SKM-1 treated with dmso at 0.1 percent for 144 hours (cell line): ENCODE data around the gene ANGPTL4.
A peak's percentile ranks its signal among the peaks of the same experiment; 100 is the strongest.
"Not testable (repeated sequence)": the region's sequence is repeated elsewhere in the genome, so short reads cannot be mapped to it uniquely, and the experiment has no call there.

Source experiments
- DNase-seq: peaks from one replicate; lab custom pipeline; 2025; ENCODE audit not compliant: unreplicated experiment; lab: John Stamatoyannopoulos, UW

ANGPTL4 gene

GRCh38 chr19:8334458-8335342 is 29.3 kb upstream of the ANGPTL4 start:
- DNase-seq = no peak

- DNase-seq = no peak
Measured at GRCh38 chr19:8335343-8336071, 28.4 kb upstream of the ANGPTL4 start.

- no peak for DNase-seq
Measured at GRCh38 chr19:8336072-8336569, 27.8 kb upstream of the ANGPTL4 start.

GRCh38 chr19:8336660-8337059 is 27.3 kb upstream of the ANGPTL4 start:
- DNase-seq = no peak

- no peak for DNase-seq
Measured at GRCh38 chr19:8337728-8338127, 26.2 kb upstream of the ANGPTL4 start.

DNA sequence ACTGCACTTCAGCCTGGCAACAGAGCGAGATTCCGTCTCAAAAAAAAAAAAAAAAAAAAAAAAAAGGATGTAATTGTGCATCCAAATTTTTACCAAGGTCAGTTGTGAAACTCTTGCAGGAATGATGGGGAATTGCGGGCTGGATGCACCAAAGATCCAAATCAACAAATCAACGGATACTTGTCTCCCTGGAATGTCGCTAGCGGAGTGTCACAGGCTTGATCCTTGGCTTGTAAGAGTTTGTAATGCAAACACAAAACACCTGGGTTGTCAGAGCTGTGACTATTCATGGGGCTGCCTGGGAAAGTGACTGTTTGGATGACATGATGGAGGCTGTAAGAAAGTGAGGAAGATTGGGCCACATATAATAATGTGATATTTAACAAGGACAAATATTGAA is 25.1 kb upstream of the ANGPTL4 start:
- DNase-seq = no peak

GRCh38 chr19:8340341-8341096 is 23.4 kb upstream of the ANGPTL4 start:
- DNase-seq = no peak

DNA sequence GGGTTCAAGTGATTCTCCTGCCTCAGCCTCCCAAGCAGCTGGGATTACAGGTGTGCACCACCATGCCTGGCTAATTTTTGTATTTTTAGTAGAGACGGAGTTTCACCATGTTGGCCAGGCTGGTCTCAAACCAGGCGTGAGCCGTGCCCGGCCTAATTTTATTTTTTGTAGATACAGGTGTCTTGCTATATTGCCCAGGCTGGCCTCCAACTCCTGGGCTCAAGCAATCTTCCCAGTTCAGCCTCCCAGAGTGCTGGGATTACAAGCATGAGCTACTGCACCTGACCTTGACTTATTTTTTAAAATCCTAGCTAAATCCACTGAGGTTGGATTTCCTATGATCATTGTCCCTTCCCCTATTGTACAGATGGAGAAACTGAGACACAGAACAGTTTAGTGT is 22.5 kb upstream of the ANGPTL4 start:
- DNase-seq = not testable (repeated sequence)

- DNase-seq = no peak
Measured at GRCh38 chr19:8342316-8342683, 21.7 kb upstream of the ANGPTL4 start.

- peak; percentile 15 for DNase-seq
Measured at GRCh38 chr19:8342684-8343482, 21.1 kb upstream of the ANGPTL4 start, which contains the start of gene KANK3. TSS of gene KANK3 (minus strand) at chr19:8343262. CDS start at chr19:8337828, 5,434 bp downstream.

DNA sequence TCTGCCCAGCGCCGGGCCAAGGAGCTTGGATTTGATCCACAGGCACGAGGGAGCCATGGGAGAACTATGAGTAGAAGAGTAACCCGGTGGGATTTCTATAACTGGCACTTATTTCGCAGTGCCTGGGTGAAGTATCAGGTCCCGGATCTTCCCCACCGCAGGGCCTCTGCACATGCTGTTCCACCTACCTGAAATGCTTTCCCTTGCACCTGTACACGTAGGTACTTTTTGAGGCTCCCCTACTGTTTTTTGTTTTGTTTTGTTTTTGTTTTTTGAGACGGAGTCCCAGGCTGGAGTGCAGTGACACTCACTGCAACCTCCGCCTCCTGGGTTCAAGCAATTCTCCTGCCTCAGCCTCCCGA is 20.5 kb upstream of the ANGPTL4 start:
- no peak for DNase-seq

DNA sequence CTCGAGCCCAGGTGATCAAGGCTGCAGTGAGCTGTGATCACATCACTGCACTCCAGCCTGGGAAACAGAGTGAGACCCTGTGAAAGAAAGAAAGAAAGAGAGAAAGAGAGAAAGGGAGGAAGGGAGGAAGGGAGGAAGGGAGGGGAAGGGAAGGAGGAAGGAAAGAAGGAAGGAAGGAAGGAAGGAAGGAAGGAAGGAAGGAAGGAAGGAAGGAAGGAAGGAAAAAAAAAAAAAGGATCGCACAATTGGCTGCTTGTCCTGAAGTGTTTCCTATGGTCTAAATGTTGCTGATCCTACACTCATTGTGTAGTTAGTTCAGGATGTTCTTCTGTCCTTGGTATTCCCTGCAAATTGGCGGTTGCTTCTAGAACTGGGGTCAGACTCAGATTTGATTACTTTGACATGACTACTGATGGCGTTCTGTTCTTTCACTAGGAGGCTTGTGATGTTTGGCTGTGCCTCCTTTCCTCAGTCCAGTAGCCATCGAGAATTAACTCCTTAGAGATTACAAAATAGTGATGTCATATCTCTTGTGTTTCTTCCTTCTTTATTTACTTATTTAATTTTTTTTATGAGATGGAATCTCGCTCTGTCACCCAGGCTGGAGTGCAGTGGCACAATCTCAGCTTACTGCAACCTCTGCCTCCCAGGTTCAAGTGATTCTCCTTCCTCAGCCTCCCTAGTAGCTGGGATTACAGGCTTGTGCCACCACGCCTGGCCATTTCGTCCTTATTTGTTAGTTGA is 14.2 kb upstream of the ANGPTL4 start:
- DNase-seq = not testable (repeated sequence)

GRCh38 chr19:8352134-8352827 is 11.7 kb upstream of the ANGPTL4 start:
- no peak for DNase-seq

GRCh38 chr19:8352845-8353244 is 11.1 kb upstream of the ANGPTL4 start:
- not testable (repeated sequence) for DNase-seq

DNA sequence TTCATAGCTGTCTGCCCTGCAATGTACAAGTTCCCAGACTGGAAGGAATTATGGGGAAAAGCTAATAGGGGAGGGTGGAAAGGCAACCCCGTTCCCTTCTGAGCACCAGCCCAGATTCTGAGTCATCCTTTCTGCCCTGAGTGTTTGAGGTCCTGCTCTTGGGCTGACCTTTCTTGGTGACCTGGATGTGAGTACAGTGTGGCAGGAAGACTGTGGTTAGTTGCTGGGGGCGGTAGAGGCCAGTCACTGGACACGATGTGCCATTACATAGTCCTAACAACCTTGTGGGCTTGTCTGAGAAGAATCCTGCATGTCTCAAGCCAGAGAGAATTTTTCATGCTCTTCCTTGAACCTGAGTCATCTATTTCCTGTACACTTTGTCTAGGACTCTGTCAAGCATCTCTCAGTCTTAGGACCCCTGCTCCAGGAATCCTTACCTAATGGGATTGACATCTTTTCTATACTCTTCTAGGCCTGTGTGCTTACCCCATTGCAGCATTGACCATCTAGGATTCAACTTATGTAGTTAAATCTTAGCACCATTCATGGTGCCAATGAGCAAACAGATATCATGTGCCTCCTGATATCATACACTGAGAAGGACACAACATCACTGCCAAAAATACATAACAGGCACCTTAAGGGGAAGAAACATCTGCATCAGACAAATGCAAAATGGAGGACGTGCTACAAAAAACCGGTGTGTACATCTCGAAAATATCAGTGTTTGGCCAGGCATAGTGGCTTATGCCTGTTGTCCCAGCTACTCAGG is 8.1 kb upstream of the ANGPTL4 start:
- DNase-seq = peak; percentile 39

DNA sequence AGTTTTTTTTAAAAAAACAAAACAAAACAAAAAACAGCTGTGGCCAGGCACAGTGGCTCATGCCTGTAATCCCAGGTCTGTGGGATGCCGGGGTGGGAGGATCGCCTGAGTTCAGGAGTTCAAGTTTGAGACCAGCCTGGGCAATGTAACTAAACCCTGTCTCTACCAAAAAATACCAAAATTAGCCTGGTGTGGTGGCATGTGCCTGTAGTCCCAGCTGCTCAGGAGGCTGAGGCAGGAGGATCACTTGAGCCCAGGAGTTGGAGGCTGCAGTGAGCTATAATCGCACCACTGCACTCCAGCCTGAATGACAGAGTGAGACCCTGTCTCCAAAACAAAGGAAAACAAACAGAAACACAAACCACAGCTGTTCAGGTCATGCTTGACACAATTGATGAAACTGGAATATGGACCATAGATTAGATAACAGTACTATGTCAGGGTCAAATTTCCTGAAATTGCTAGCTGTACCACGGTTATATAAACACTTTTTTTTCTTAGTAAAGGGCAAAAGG is 6.9 kb upstream of the ANGPTL4 start:
- DNase-seq = no peak

- DNase-seq = no peak
Measured at GRCh38 chr19:8358948-8359347, 5.0 kb upstream of the ANGPTL4 start.

- DNase-seq = no peak
Measured at GRCh38 chr19:8360196-8360595, 3.8 kb upstream of the ANGPTL4 start.
